Ammon's horn (tissue), 1 donor: ENCODE data around the gene DDX60.

Source experiments
- DNase-seq: peaks from one replicate; pipeline ENCODE4 v3.0.0-alpha.2; 2016; ENCODE audit warnings: low spot score

DDX60 gene

DNA sequence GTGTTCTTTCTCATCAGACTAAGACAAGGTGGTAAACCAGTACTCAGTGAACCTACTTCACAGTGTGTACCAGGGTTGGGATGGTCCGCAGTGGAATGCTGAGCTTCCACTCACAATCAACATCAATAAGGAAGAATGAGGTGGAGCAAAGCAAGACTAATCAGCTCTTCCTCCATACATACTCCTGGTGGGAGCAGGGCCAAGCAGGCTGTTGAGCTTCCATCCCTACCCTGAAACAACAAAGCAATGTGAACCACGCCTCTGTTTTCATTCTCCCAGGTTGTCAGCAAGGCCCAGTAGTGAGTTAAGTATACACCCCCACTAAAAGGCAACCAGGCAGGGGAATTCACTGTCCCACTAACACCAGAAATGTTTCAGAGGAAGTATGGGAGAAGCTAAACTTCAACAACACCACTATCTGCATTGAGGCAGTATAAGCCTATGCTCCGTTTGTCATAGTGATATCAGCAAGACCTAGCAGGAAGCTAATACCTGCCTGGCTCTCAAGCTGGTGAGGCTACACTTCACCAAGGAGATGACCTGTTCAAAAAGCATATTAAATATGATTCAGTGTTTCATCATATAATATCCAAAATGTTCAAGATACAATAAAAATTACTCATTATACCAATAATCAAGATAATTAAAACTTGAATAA lies 109.5 kb downstream of the DDX60 start:
- DNase-seq: no peak

GRCh38 chr4:168203233-168203911 lies 115.2 kb downstream of the DDX60 start:
- no peak for DNase-seq

- no peak for DNase-seq
These were observed 117.9 kb downstream of the DDX60 start for GRCh38 chr4:168200685-168201084.

- DNase-seq: no peak
These were observed 119.1 kb downstream of the DDX60 start for GRCh38 chr4:168199260-168199957.

GRCh38 chr4:168197926-168198325 lies 120.6 kb downstream of the DDX60 start:
- no peak for DNase-seq

- DNase-seq: no peak
These were observed 129.8 kb downstream of the DDX60 start for GRCh38 chr4:168188754-168189153.

DNA sequence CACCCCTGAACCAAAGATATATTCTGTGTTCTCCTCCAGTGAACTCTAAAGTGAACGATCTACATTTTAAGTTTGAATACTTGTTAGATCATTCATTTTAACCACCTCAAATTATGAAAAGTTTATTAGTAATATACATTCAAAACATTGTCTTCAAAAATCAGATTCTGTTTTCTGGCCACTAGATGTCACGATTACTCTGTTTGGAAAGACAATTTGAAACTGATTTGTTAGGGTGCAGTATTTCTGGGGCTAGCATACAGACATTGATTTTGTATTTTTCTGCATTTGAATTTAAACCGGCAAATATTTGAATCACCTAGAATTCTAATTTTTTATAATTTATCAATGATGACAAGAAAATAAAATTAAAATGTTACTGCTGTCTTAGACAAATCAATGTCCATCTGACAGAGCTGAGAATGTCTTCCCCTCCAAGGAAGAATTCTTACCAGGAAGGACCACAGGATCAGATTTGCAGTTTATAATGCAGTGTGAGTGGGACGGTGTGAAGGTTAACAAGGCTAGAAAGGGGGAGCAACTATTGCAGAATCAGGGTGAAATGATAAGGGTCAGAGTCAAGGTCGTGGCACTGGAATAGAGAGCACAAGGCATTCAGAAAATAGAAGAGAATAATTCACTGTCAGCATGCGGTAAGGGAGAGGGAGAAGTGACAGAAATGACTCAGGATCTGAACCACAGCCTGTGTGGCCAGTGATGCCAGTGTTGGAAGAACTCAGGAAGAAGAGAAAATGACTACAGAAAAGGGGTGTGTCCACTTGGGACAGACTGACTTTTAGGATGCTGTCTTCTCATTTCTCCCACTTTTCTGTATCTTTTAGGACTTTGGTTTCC lies 134.6 kb downstream of the DDX60 start:
- peak; percentile 30 for DNase-seq

- no peak for DNase-seq
These were observed 140.9 kb downstream of the DDX60 start for GRCh38 chr4:168177546-168178149.

DNA sequence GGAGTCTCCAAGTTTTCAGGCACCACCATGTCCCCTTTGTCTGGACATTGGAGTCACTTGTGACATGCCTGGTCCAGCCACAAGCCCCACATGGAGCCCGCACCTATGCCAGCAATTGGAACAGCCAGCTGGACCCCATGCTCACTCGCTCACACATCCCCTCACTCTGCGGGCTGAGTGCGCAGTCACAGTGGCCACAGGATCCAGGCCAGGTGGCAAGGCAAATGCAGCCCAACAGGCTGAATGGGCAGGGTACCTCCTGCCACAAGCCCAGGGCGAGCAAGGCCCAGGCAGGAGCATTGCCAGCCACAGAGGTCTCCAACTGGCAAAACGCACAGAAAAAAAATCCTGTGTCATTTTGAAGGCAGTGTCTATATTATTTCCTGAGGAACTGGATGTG lies 144.2 kb downstream of the DDX60 start:
- no peak for DNase-seq

GRCh38 chr4:168167714-168168284 lies 150.8 kb downstream of the DDX60 start:
- no peak for DNase-seq
